H1 (cell line): Measurements from ENCODE around the gene CNIH4. TPM values are rescaled to one million over a fixed set of nuclear protein-coding genes. Genes with fewer than 3 reads are reported as not detected.

ENCODE experiments used
- BCL11A ChIP-seq, 2 experiments: IDR thresholded peaks; one replicate each; pipeline ENCODE4 v1.6.1; 2011; ENCODE audit warnings: low read depth in 2 of 2, low read length in 2 of 2, mild to moderate bottlenecking in 2 of 2
- CHD2 ChIP-seq: IDR thresholded peaks from 2 replicates; pipeline ENCODE4 v1.6.1; 2012; ENCODE audit warnings: low read length, improper control_type of control experiment
- CTBP2 ChIP-seq: IDR thresholded peaks from 2 replicates; pipeline ENCODE4 v1.7.0; 2011; ENCODE audit warnings: borderline replicate concordance, mild to moderate bottlenecking, moderate library complexity, mixed read lengths, low read length; ENCODE audit not compliant: insufficient read depth, insufficient read length
- GABPA ChIP-seq: IDR thresholded peaks from 2 replicates; pipeline ENCODE4 v1.6.1; 2011; ENCODE audit warnings: mild to moderate bottlenecking, low read length, moderate library complexity, borderline replicate concordance; ENCODE audit not compliant: insufficient read depth
- GTF2F1 ChIP-seq: IDR thresholded peaks from 2 replicates; pipeline ENCODE4 v1.6.1; 2012; ENCODE audit warnings: low read depth, low read length, improper control_type of control experiment, borderline replicate concordance
- NANOG ChIP-seq: IDR thresholded peaks from 2 replicates; pipeline ENCODE4 v1.6.1; 2011; ENCODE audit warnings: low read length, low read depth, mild to moderate bottlenecking, inconsistent platforms; ENCODE audit not compliant: insufficient read depth, poor library complexity, severe bottlenecking
- POLR2AphosphoS5 ChIP-seq: IDR thresholded peaks from 2 replicates; pipeline ENCODE4 v1.6.1; 2011; ENCODE audit warnings: low read depth, low read length
- POU5F1 ChIP-seq: IDR thresholded peaks from 2 replicates; pipeline ENCODE4 v1.6.1; 2011; ENCODE audit warnings: low read depth, mild to moderate bottlenecking, low read length, moderate library complexity
- RAD21 ChIP-seq, 2 experiments: IDR thresholded peaks in 1 of 2; conservative IDR thresholded peaks in 1 of 2; 2 replicates each; pipeline ENCODE4 v1.6.1; 2011; ENCODE audit warnings: low read depth in 2 of 2, low read length in 2 of 2, improper control_type of control experiment in 1 of 2, inconsistent platforms in 1 of 2, mild to moderate bottlenecking in 1 of 2, moderate library complexity in 1 of 2
- RBBP5 ChIP-seq: IDR thresholded peaks from 2 replicates; pipeline ENCODE4 v1.7.1; 2012; ENCODE audit warnings: low read depth, mild to moderate bottlenecking, inconsistent platforms, low read length, moderate library complexity, borderline replicate concordance
- RNF2 ChIP-seq: fragments of 200-900, 300-1000 bp; sonication (generic); IDR thresholded peaks from 2 replicates; pipeline ENCODE4 v1.7.1; 2016; ENCODE audit warnings: borderline replicate concordance, low read depth, mild to moderate bottlenecking, antibody characterized with exemption, low read length; ENCODE audit not compliant: poor library complexity, severe bottlenecking; ENCODE audit errors: missing control alignments
- RXRA ChIP-seq: IDR thresholded peaks from 2 replicates; pipeline ENCODE4 v1.6.1; 2011; ENCODE audit warnings: low read depth, mild to moderate bottlenecking, low read length, moderate library complexity; ENCODE audit not compliant: insufficient read depth
- SAP30 ChIP-seq: fragments of 300-600 bp; sonication (generic); IDR thresholded peaks from 2 replicates; pipeline ENCODE4 v1.7.1; 2012; ENCODE audit warnings: low read length, moderate library complexity, mild to moderate bottlenecking, inconsistent platforms; ENCODE audit not compliant: insufficient read depth, insufficient replicate concordance
- SP2 ChIP-seq: IDR thresholded peaks from 2 replicates; pipeline ENCODE4 v1.6.1; 2012; ENCODE audit warnings: mild to moderate bottlenecking, low read length, inconsistent platforms
- TAF1 ChIP-seq: IDR thresholded peaks from 2 replicates; pipeline ENCODE4 v1.6.1; 2011; ENCODE audit warnings: mild to moderate bottlenecking, low read depth, low read length
- TAF7 ChIP-seq: optimal IDR thresholded peaks from 2 replicates; pipeline ENCODE3; 2011; ENCODE audit warnings: low read depth, mild to moderate bottlenecking, inconsistent platforms, low read length, moderate library complexity, borderline replicate concordance
- TBP ChIP-seq: IDR thresholded peaks from 2 replicates; pipeline ENCODE4 v1.6.1; 2011; ENCODE audit warnings: low read depth, low read length, improper control_type of control experiment
- YY1 ChIP-seq: IDR thresholded peaks from 2 replicates; pipeline ENCODE4 v1.6.1; 2011; ENCODE audit warnings: low read depth, mild to moderate bottlenecking, low read length
- polyA plus RNA-seq, 7 experiments: library from polyadenylated mRNA; depleted of rRNA in 3 of 7; stranded (reverse) in 5 of 7; unstranded in 2 of 7; fragments of >200 nt in 5 of 7; fragments of 200-250 nt in 2 of 7; gene quantifications; 1 replicate in 5 of 7; 2 replicates in 1 of 7; 4 replicates in 1 of 7; pipeline versions ENCODE4 v1.2.1 to v1.2.3, GENCODE V29; 2011 to 2013; ENCODE audit warnings: missing spikeins in 2 of 7, mixed read lengths in 2 of 7
- total RNA-seq: library from RNA; stranded (reverse); fragmentation: NEBNext Ultra II Directional; extraction: Animal tissue kit (Norgen Biotek cat#: 25700); gene quantifications from 2 replicates; pipeline ENCODE4 v1.2.1, GENCODE V29; 2021
- TF ChIP-seq, protein P1 (sequence below): IDR thresholded peaks from 2 replicates; pipeline ENCODE4 v1.6.1; 2011; ENCODE audit warnings: low read depth, mild to moderate bottlenecking, low read length; ENCODE audit not compliant: insufficient read depth
- TF ChIP-seq, protein P2 (sequence below): IDR thresholded peaks from 2 replicates; pipeline ENCODE4 v1.6.1; 2011; ENCODE audit warnings: low read length, improper control_type of control experiment

Gene CNIH4
- total and polyA plus RNA-seq, 2 of the 8 experiments (the other 6 are each of a cell fraction or from before 2014, with no cell fraction given), result 76.2 to 151 TPM

DNA sequence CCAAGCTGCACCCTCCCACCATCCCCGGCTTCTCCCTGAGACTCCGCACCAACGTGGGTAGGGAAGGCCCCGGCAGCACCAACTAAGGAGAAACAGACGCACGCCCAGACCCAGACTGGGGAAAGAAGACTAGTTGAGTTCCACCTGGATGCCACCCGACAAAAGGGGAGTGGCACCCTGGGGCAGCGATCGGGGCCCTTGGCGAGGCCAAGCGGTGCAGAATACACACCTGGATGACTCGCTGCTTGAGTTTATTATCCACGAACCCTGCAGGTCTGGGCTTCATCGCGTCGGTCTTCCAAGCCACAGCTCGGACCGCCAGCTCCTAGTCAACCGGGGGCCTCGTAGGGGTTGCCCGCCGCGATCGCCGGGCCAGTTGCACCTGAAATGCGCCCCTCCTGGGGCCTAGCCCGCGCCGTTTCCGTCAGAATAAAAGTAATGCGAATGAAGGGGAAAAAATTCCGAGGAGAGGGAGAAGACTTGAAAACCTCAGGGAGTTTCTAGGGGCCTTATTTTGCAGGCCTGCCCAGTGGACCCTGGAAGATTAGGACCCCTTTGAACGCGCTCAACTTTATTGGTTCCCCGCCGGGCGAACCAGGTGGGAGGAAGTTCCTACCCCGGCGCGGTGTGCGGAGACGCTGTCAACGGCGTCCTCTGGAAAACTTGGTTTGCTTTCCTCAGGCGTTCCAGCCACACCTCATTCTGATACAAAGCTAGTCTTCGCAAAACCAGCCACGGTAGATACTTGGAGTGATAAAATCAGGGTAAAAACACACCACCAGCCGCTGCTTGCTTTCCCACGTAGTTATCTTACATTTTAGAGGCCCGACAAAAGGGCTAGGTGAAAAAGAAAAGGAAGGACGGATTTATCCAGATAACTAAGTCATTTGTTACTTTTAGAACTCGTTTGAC, 26.6 kb upstream of the CNIH4 start, which contains the start of gene NVL (continued):
- TF ChIP-seq RAD21 (IDR thresholded peaks at IDR 0.05 in 1 of 2, conservative IDR thresholded peaks at IDR 0.05 in 1 of 2; ENCODE audit: low read depth in 2 of 2, low read length in 2 of 2) (no peak; a peak in 1 of 4 replicates), POLR2AphosphoS5 (0 out of 2 replicates have a peak, but pooled peaks have one; percentile 7), CHD2 (no peak), GTF2F1 (no peak), BCL11A (IDR thresholded peaks at IDR 0.05; ENCODE audit: low read depth in 2 of 2, low read length in 2 of 2) (no peak), NANOG (no peak), TAF7 (peak; percentile 66), TBP (peak; percentile 70), SP2 (no peak), YY1 (no peak), TAF1 (peak; percentile 77), RBBP5 (peak; percentile 71; the same call in 1 of the 2 replicates), CTBP2 (no peak), GABPA (peak; percentile 64; the same call in 1 of the 2 replicates), RNF2 (no peak), POU5F1 (no peak), SAP30 (peak; percentile 78), RXRA (no peak)
- TF ChIP-seq, protein P1, sequence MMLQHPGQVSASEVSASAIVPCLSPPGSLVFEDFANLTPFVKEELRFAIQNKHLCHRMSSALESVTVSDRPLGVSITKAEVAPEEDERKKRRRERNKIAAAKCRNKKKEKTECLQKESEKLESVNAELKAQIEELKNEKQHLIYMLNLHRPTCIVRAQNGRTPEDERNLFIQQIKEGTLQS, result no peak
- TF ChIP-seq, protein P2, sequence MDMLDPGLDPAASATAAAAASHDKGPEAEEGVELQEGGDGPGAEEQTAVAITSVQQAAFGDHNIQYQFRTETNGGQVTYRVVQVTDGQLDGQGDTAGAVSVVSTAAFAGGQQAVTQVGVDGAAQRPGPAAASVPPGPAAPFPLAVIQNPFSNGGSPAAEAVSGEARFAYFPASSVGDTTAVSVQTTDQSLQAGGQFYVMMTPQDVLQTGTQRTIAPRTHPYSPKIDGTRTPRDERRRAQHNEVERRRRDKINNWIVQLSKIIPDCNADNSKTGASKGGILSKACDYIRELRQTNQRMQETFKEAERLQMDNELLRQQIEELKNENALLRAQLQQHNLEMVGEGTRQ, result no peak
